Activated T-cell treated with anti-CD3 and anti-CD28 coated beads, Interleukin-2, amount 50 U/mL, for 4 hours (primary cell): ENCODE measurements around the gene SIL1. TPM values are rescaled to one million over a fixed set of nuclear protein-coding genes. Genes with fewer than 3 reads are reported as not detected.
"Not testable (repeated sequence)": the region's sequence is repeated elsewhere in the genome, so short reads cannot be mapped to it uniquely, and the experiment has no call there.

Experiments
- ATAC-seq, 2 donors: fragments of 200-7000 bp; cut with Tn5 transposase; one replicate each; pipeline ENCODE4 v1.10.0; 2021
- DNase-seq: peaks from one replicate; pipeline ENCODE4 v3.0.0-alpha.2; 2020
- H3K27me3 Mint-ChIP-seq: one replicate; pipeline ENCODE4 v1.8.0; 2021; ENCODE audit warnings: low read depth, mixed read lengths
- H3K36me3 Mint-ChIP-seq: one replicate; pipeline ENCODE4 v1.8.0; 2022; ENCODE audit warnings: mixed read lengths; ENCODE audit not compliant: insufficient read depth
- H3K4me1 Mint-ChIP-seq: one replicate; pipeline ENCODE4 v1.8.0; 2021; ENCODE audit warnings: low read depth, mixed read lengths
- H3K4me3 Mint-ChIP-seq: one replicate; pipeline ENCODE4 v1.8.0; 2021; ENCODE audit warnings: mild to moderate bottlenecking, moderate library complexity, mixed read lengths
- H3K9me3 Mint-ChIP-seq: one replicate; pipeline ENCODE4 v1.8.0; 2021; ENCODE audit warnings: mixed read lengths
- total RNA-seq, 3 donors: library from RNA; stranded (reverse); gene quantifications; one replicate each; pipeline ENCODE4 v1.2.1, GENCODE V29; 2021

SIL1 gene
- total RNA-seq, 3 donors from 2014 or later, result 17.8 to 26.1 (median 22.9) TPM

GRCh38 chr5:139023286-139023685 lies 174.9 kb downstream of the SIL1 start:
- Mint-ChIP-seq H3K9me3 (no peaks in the 10 kb centered on the region), H3K36me3 (peaks cover 48% of the 10 kb centered on the region), H3K27me3 (no peaks in the 10 kb centered on the region)

DNA sequence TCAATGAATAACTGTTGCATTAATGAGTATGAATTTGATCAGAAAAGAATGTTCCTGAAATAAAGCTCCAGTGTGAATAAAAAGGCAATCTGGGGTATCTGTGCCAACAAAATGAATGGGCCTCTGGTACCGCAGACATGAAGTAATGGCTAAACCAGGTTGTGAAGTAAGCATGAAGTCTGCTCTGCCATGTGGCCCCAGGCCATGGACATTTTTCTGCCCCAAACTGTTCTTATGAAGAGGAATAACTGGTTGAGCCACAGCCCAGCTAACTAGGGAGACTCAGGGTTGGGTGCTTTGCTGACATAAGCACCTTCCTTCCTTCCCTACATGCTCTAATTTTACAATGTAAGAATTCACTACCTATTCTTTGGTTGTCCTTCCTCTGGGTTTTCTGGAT lies 175.6 kb downstream of the SIL1 start:
- Mint-ChIP-seq H3K4me3 (no peak overlapping the region), H3K9me3 (no peaks in the 10 kb centered on the region), H3K36me3 (peaks cover 52% of the 10 kb centered on the region), H3K27me3 (no peaks in the 10 kb centered on the region), H3K4me1 (no peaks in the 10 kb centered on the region)
- DNase-seq (no peak), ATAC-seq (no peak)

More at GRCh38 chr5:139023286-139023685, 174.9 kb downstream of the SIL1 start:
- ATAC-seq, result no peak
- H3K4me3 Mint-ChIP-seq, result no peak overlapping the region
- DNase-seq, result no peak
- no peaks in the 10 kb centered on the region for H3K4me1 Mint-ChIP-seq

- ATAC-seq (no peak), DNase-seq (no peak)
- Mint-ChIP-seq H3K36me3 (peaks cover 50% of the 10 kb centered on the region), H3K27me3 (no peaks in the 10 kb centered on the region), H3K4me3 (no peak overlapping the region), H3K9me3 (no peaks in the 10 kb centered on the region), H3K4me1 (no peaks in the 10 kb centered on the region)
Observed at GRCh38 chr5:139021346-139021745, 176.8 kb downstream of the SIL1 start.

DNA sequence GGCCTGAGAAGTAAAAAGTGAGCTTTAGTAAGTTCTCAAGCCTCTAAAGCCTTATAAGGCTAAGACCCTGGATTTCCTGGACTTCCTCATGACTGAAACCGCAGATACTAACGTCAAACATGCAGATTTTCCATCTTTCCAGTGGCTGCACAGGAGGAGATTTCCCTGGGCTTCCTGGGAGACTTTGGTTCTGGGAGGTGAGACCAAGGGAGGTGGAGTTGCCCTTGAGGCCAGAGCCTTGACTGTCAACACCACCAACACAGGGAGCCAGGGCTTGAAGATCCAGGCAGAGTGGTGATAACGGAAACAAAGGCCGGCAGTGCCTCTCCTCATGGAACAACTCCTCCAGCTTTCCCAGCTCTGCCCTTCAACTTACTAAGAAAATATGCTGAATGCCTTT lies 178.3 kb downstream of the SIL1 start:
- H3K4me3 Mint-ChIP-seq, result no peak overlapping the region
- H3K4me1 Mint-ChIP-seq, result no peaks in the 10 kb centered on the region
- H3K9me3 Mint-ChIP-seq, result no peaks in the 10 kb centered on the region
- ATAC-seq (no peak), DNase-seq (no peak)
- no peaks in the 10 kb centered on the region for H3K27me3 Mint-ChIP-seq
- peaks cover 51% of the 10 kb centered on the region for H3K36me3 Mint-ChIP-seq

DNA sequence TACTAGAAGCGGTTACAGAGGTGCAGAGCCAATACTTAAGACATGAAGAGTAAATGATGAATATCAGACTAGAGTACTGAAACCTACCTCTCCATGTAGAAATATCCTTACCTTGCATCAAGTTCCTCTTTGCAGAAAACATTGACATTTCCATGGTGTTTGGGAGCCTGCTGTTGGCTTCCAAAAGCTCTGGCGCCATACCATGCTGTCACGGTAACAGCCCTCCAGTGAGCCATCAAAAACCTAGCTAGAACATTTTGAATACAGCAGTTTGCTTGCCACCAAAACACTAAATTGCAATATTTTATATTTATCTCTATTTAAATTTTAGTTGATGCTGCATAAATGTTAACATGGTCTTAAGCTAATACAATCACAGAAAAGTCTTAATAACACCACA lies 179.0 kb downstream of the SIL1 start:
- DNase-seq (no peak), ATAC-seq (no peak)
- Mint-ChIP-seq H3K4me1 (no peaks in the 10 kb centered on the region), H3K36me3 (peaks cover 48% of the 10 kb centered on the region), H3K27me3 (no peaks in the 10 kb centered on the region), H3K4me3 (no peak overlapping the region), H3K9me3 (no peaks in the 10 kb centered on the region)

DNA sequence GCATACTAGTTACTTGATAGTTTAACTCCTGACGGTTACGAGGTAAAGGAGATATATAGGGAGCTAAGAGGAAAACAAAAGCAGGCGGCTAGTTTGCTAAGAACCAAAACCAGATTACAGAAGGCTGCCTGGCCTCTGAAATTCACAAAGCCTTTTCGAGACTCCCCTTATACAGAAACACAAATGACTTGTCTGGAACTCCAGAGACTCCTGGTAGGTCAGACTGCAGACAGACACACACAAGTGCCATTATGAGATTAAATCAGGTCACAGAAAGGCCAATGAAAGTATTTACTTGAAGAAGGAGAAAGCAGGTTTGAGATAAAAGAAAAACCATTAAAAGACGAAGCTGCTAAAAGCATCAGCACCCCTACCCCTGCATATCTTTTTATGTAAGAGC lies 180.5 kb downstream of the SIL1 start:
- DNase-seq (no peak), ATAC-seq (no peak)
- Mint-ChIP-seq H3K4me3 (no peak overlapping the region), H3K36me3 (peaks cover 40% of the 10 kb centered on the region), H3K4me1 (no peaks in the 10 kb centered on the region), H3K9me3 (no peaks in the 10 kb centered on the region), H3K27me3 (no peaks in the 10 kb centered on the region)

DNA sequence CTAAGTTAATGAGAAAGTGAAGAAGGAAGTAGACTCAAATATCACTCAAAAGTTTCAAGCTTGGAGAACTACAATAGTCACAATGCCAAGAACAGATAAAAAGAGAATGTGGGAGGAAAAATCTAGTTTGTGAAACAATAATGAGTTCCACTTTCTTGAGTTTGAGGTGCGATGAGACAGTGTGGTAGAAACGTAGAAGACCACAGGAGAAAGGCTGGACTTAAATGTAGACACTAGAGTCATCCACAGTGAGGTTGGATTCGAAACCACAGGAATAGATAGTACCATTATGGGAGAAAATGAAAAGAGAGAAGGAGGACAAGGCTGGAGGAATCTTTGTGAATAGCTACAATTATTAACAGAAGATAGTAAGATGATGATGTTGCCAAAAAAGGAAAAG lies 182.0 kb downstream of the SIL1 start:
- Mint-ChIP-seq H3K9me3 (no peaks in the 10 kb centered on the region), H3K4me3 (no peak overlapping the region)
- ATAC-seq, result no peak

GRCh38 chr5:139014726-139015125 lies 183.4 kb downstream of the SIL1 start:
- H3K27me3 Mint-ChIP-seq, result no peaks in the 10 kb centered on the region
- peaks cover 34% of the 10 kb centered on the region for H3K36me3 Mint-ChIP-seq
- no peak for DNase-seq
- no peak for ATAC-seq
- H3K4me1 Mint-ChIP-seq, result peaks cover 3% of the 10 kb centered on the region
- H3K9me3 Mint-ChIP-seq, result no peaks in the 10 kb centered on the region
- no peak overlapping the region for H3K4me3 Mint-ChIP-seq

More for the DNA sequence above, 182.0 kb downstream of the SIL1 start:
- H3K36me3 Mint-ChIP-seq, result peaks cover 40% of the 10 kb centered on the region
- no peak for DNase-seq
- peaks cover 3% of the 10 kb centered on the region for H3K4me1 Mint-ChIP-seq
- no peaks in the 10 kb centered on the region for H3K27me3 Mint-ChIP-seq

GRCh38 chr5:139012176-139012575 lies 186.0 kb downstream of the SIL1 start:
- peaks cover 3% of the 10 kb centered on the region for H3K4me1 Mint-ChIP-seq
- no peak for ATAC-seq
- no peak overlapping the region for H3K4me3 Mint-ChIP-seq
- no peaks in the 10 kb centered on the region for H3K27me3 Mint-ChIP-seq
- H3K9me3 Mint-ChIP-seq, result no peaks in the 10 kb centered on the region
- no peak for DNase-seq
- H3K36me3 Mint-ChIP-seq, result peaks cover 21% of the 10 kb centered on the region

DNA sequence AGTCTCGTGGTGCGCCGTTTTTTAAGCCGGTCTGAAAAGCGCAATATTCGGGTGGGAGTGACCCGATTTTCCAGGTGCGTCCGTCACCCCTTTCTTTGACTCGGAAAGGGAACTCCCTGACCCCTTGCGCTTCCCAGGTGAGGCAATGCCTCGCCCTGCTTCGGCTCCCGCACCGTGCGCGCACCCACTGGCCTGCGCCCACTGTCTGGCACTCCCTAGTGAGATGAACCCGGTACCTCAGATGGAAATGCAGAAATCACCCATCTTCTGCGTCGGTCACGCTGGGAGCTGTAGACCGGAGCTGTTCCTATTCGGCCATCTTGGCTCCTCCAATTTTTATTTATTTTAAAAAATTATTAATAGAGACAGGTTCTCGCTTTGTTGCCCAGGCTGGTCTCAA lies 187.0 kb downstream of the SIL1 start:
- not testable (repeated sequence) for H3K27me3 Mint-ChIP-seq, DNase-seq, H3K4me1 Mint-ChIP-seq, ATAC-seq, H3K9me3 Mint-ChIP-seq, H3K4me3 Mint-ChIP-seq
- peaks cover 17% of the 10 kb centered on the region for H3K36me3 Mint-ChIP-seq

DNA sequence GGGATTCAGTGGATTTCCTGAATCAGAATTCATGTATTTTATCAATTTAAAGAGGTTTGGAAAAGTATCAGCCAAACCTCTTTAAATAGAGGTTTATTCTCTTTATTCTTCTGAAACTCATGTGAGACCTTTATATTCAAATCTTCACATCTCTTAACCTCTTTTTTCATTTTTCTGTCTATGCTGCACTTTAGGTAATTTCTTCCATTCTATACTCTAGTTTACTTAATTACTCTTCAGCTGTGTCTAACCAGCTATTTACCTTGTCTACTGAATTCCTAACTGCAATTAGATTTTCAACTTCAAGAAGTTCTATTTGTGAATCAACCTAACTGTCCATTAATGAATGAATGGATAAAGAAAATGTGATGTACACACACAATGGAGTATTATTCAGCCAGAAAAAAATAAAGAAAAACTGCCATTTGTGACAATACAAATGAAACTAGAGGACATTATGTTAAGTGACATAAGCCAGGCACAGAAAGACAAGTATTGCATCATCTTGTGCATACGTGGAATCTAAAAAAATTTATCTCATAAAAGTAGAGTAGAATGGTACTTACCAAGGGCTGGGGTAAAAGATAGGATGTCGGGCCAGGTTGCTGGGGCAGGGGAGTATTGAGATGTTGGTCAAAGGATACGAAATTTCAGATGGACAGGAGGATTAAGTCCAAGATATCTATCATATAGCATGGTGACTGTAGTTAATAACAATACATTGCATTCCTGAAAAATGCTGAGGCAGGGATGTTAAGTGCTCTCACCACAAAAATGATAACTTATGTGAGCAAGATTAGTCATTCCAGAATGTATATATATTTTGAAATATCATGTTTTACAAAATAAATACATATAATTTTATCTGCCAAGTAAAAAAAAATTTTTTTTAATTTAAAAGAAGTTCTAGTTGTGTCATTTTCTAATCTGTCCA lies 193.5 kb downstream of the SIL1 start:
- no peak overlapping the region for H3K4me3 Mint-ChIP-seq
- H3K9me3 Mint-ChIP-seq, result peaks cover 6% of the 10 kb centered on the region
- DNase-seq, result no peak
- peaks cover 11% of the 10 kb centered on the region for H3K36me3 Mint-ChIP-seq
- no peaks in the 10 kb centered on the region for H3K4me1 Mint-ChIP-seq
- no peak for ATAC-seq
- no peaks in the 10 kb centered on the region for H3K27me3 Mint-ChIP-seq

- Mint-ChIP-seq H3K4me3 (no peak overlapping the region), H3K4me1 (no peaks in the 10 kb centered on the region), H3K36me3 (peaks cover 21% of the 10 kb centered on the region), H3K9me3 (peaks cover 8% of the 10 kb centered on the region), H3K27me3 (no peaks in the 10 kb centered on the region)
- ATAC-seq (no peak), DNase-seq (no peak)
Observed at GRCh38 chr5:138999674-139000073, 198.5 kb downstream of the SIL1 start.

GRCh38 chr5:138998521-138998920 lies 199.6 kb downstream of the SIL1 start:
- Mint-ChIP-seq H3K9me3 (peaks cover 4% of the 10 kb centered on the region), H3K27me3 (no peaks in the 10 kb centered on the region), H3K4me1 (no peaks in the 10 kb centered on the region), H3K4me3 (no peak overlapping the region), H3K36me3 (peaks cover 18% of the 10 kb centered on the region)
- no peak for ATAC-seq
- DNase-seq, result no peak

- Mint-ChIP-seq H3K36me3 (peaks cover 15% of the 10 kb centered on the region), H3K4me1 (no peaks in the 10 kb centered on the region), H3K9me3 (peaks cover 4% of the 10 kb centered on the region), H3K27me3 (no peaks in the 10 kb centered on the region), H3K4me3 (no peak overlapping the region)
- ATAC-seq, result no peak
- DNase-seq, result no peak
Observed at GRCh38 chr5:138996120-138996519, 202.0 kb downstream of the SIL1 start.

DNA sequence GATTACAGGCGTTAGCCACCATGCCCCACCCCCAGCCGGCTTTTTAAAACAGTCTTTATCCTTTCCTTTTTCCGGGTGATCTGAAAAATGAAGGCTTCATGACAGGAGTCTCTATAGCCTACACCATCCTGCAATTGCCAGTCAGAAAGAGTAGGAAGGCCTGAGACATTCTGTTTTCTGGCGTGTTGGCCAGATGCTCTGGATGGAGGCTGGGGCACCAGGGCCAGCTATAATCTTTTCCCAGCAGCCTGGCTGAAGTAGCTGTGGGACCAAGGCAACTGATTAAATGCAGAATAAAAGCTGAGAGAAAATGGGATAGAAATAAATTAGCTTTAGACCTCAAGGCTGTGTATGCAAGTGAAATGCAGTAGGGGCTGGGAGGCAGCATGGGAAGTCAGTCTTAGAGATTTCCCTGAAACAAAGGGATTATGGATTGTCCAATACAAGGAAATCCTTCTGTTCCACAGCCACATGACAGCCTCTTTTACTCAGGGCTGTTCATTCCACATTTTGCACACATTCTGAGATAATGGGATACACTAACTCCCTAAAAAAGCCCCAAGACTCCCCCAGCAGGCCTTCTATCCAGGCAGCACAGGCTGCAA lies 207.1 kb downstream of the SIL1 start:
- Mint-ChIP-seq H3K36me3 (peaks cover 5% of the 10 kb centered on the region), H3K4me1 (no peaks in the 10 kb centered on the region), H3K27me3 (no peaks in the 10 kb centered on the region), H3K4me3 (no peak overlapping the region), H3K9me3 (peaks cover 2% of the 10 kb centered on the region)
- DNase-seq (no peak), ATAC-seq (no peak)
